HEK293T (cell line): Measurements from ENCODE around the gene RNF213.

Source experiments
- BHLHE40 ChIP-seq: fragments of 450-650 bp; IDR thresholded peaks from 2 replicates; pipeline ENCODE4 v1.6.1; 2016; ENCODE audit warnings: mild to moderate bottlenecking, moderate library complexity, borderline replicate concordance
- FOXK2 ChIP-seq: fragments of 450-650 bp; IDR thresholded peaks from 2 replicates; pipeline ENCODE4 v1.6.1; 2016; ENCODE audit warnings: mild to moderate bottlenecking
- FOXM1 ChIP-seq: fragments of 450-650 bp; IDR thresholded peaks from 2 replicates; pipeline ENCODE4 v1.6.1; 2017; ENCODE audit warnings: mild to moderate bottlenecking, borderline replicate concordance
- LEF1 ChIP-seq: fragments of 450-650 bp; IDR thresholded peaks from 2 replicates; pipeline ENCODE4 v1.6.1; 2017; ENCODE audit warnings: mild to moderate bottlenecking, borderline replicate concordance
- NFRKB ChIP-seq: fragments of 450-650 bp; IDR thresholded peaks from 2 replicates; pipeline ENCODE4 v1.6.1; 2016; ENCODE audit warnings: mild to moderate bottlenecking, moderate library complexity
- TARDBP ChIP-seq: fragments of 450-650 bp; IDR thresholded peaks from 2 replicates; pipeline ENCODE4 v1.6.1; 2016

DNA sequence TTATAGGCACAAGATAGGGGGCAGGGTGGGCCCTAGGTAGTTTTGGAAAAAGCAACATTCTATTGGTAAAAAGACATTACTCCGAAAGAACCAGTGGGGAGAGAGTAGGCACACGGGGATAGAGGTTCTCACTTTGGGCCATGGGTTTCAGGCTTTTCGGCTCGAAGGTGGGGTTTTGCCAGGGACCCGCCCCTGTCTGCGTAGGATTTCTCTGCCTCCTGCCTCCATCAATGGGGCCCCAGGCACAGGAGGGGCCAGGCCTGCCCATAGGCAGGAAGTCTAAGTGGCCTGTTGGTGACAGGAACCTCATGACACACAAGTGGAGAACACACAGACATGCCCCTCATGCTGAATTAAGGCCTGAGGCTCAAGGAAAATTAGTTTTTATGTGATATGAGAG lies 57.5 kb downstream of the RNF213 start:
- TF ChIP-seq TARDBP, result no peak
- TF ChIP-seq FOXK2, result no peak
- TF ChIP-seq LEF1, result no peak
- no peak for TF ChIP-seq BHLHE40
- TF ChIP-seq FOXM1, result no peak
- no peak for TF ChIP-seq NFRKB
